ENCODE results near the gene NOC3L. TPM values are rescaled to one million over a fixed set of nuclear protein-coding genes. Genes with fewer than 3 reads are reported as not detected.

NOC3L gene
- total and polyA plus RNA-seq, 2 donors (not counting 3 experiments of a cell fraction or from before 2014, with no cell fraction given), result 4.3 to 20.5 TPM

- no peak for TF ChIP-seq FOS (IDR thresholded peaks at IDR 0.05; ENCODE audit: borderline replicate concordance, insufficient read depth, low read length)
- no peak for TF ChIP-seq POLR2A (IDR thresholded peaks at IDR 0.05; ENCODE audit: low read depth, low read length)
- TF ChIP-seq EZH2 (IDR thresholded peaks at IDR 0.05; ENCODE audit: borderline replicate concordance, low read depth, low read length, severe bottlenecking), result no peak
- TF ChIP-seq GATA2 (IDR thresholded peaks at IDR 0.05; ENCODE audit: insufficient read depth, insufficient read length, low read depth, low read length), result no peak
- TF ChIP-seq CTCF (IDR thresholded peaks at IDR 0.05; ENCODE audit: extremely low read depth in 1 of 2, insufficient read depth in 1 of 2, low read depth in 1 of 2, low read length in 2 of 2), result no peak
- no peak for TF ChIP-seq JUN (IDR thresholded peaks at IDR 0.05; ENCODE audit: borderline replicate concordance, insufficient read depth, insufficient read length, low read depth)
- TF ChIP-seq POLR2AphosphoS5 (IDR thresholded peaks at IDR 0.05; ENCODE audit: insufficient read depth, low read depth, low read length), result no peak
- TF ChIP-seq MAX (IDR thresholded peaks at IDR 0.05; ENCODE audit: insufficient read depth, insufficient read length), result no peak
- no peak for TF ChIP-seq MYC (IDR thresholded peaks at IDR 0.05; ENCODE audit: low read depth, low read length)
- no peak overlapping the region for H3K27ac ChIP-seq (ENCODE audit: insufficient read depth, low read depth, low read length)
- BruUV-seq (replicated peaks), result no TSS peak
- H3K4me2 ChIP-seq (ENCODE audit: insufficient read depth, low read length), result peak overlapping the region; percentile 94
- dilution Hi-C loops (cut with MboI; ENCODE audit: extremely low pct_ligation_motif_present, low sequenced_read_pairs), result no loop called here
- H4K20me1 ChIP-seq (replicated peaks; ENCODE audit: control insufficient read depth, extremely low read depth, insufficient read depth, low read length), result no peaks in the 10 kb centered on the region
- peaks cover 3% of the 10 kb centered on the region in 2 experiments for H3K27me3 ChIP-seq (ENCODE audit: control insufficient read depth in 2 of 2, insufficient read depth in 2 of 2, low read length in 2 of 2)
- H3K9me3 ChIP-seq (replicated peaks; ENCODE audit: control insufficient read depth, insufficient read depth, low read length), result no peaks in the 10 kb centered on the region
- peaks cover 14% of the 10 kb centered on the region for H3K4me1 ChIP-seq (ENCODE audit: control insufficient read depth, extremely low read depth, insufficient read depth, low read length)
- peaks cover 0 to 5% of the 10 kb centered on the region in 2 experiments for H3K36me3 ChIP-seq (ENCODE audit: control insufficient read depth in 2 of 2, extremely low read depth in 1 of 2, insufficient read depth in 2 of 2, low read length in 2 of 2)
- CTCF ChIA-PET, result interaction anchor here (0.7 to 3.5 kb wide), 6 partner anchors 8 to 540 kb away, joined by 3 to 44 read pairs (median 4); no protein-coding TSS in a partner anchor
- H2AFZ ChIP-seq (ENCODE audit: low read depth, low read length), result no peak overlapping the region
- no peak overlapping the region for H3K9ac ChIP-seq (replicated peaks; ENCODE audit: extremely low read depth, insufficient read depth, low read length)
- peak overlapping the region in 2 of 3 experiments; percentile 2 to 87 for H3K4me3 ChIP-seq (replicated peaks in 1 of 3; ENCODE audit: insufficient read depth in 1 of 3, low read depth in 1 of 3, low read length in 3 of 3)
- FAIRE-seq, result peak; percentile 64
- intact Hi-C loops (cut with micrococcal nuclease), result loop anchor here (5.0 kb wide), 1 partner anchor 186 kb away; the partner anchor contains the start of gene HELLS
- POLR2A ChIA-PET, result no interaction called here
- no peaks in the 10 kb centered on the region for H3K9me1 ChIP-seq (replicated peaks; ENCODE audit: control insufficient read depth, extremely low read depth, insufficient read depth, low read length)
- peaks cover 31% of the 10 kb centered on the region for H3K79me2 ChIP-seq (ENCODE audit: control insufficient read depth, insufficient read depth, low read length)
- DNase-seq (ENCODE audit: low read depth, low spot score), result peak; percentile 51
Measured at GRCh38 chr10:94361171-94361794, 1.5 kb downstream of the NOC3L start.

All from endothelial cell of umbilical vein (primary cell).